Endothelial cell of umbilical vein (primary cell): ENCODE data around the gene SPDL1. TPM values are rescaled to one million over a fixed set of nuclear protein-coding genes. Genes with fewer than 3 reads are reported as not detected.

Experiments used
- BruUV-seq: library from RNA; stranded (reverse); fragments of 400-500 nt; replicated peaks from 2 replicates; lab custom pipeline; 2021; lab: Mats Ljungman, UMichigan
- CTCF ChIA-PET: fragments of 300-600, 350-600 bp; sonication (Branson Sonifier 250); formaldehyde crosslinking; loops from one replicate; lab custom pipeline; 2021; ENCODE audit warnings: antibody characterized with exemption, inconsistent platforms; lab: Charles Lee
- POLR2A ChIA-PET: fragments of 300-600, 350-600 bp; sonication (Branson Sonifier 250); formaldehyde crosslinking; loops from one replicate; lab custom pipeline; 2021; ENCODE audit warnings: antibody characterized with exemption, inconsistent platforms; lab: Charles Lee
- DNase-seq: peaks from one replicate; pipeline ENCODE4 v3.0.0-alpha.2; 2011; ENCODE audit warnings: low read depth, low spot score
- FAIRE-seq: peaks from 2 replicates; lab custom pipeline; 2011; peaks lifted over from hg19 to GRCh38; lab: Jason Lieb, UNC
- H2AFZ ChIP-seq: 2 replicates; pipeline ENCODE4 v1.6.0; 2012; ENCODE audit warnings: low read depth, low read length, control low read depth, inconsistent platforms
- H3K27ac ChIP-seq: 2 replicates; pipeline ENCODE4 v1.5.1; 2011; ENCODE audit warnings: low read depth, mild to moderate bottlenecking, control low read depth, low read length, moderate library complexity; ENCODE audit not compliant: insufficient read depth
- H3K27me3 ChIP-seq, 2 experiments: 2 replicates each; pipeline versions ENCODE4 v1.6.0 to v1.6.1; 2011; ENCODE audit warnings: low read length in 2 of 2, mixed read lengths in 1 of 2; ENCODE audit not compliant: control insufficient read depth in 2 of 2, insufficient read depth in 2 of 2
- H3K36me3 ChIP-seq, 2 experiments: 2 replicates in 1 of 2; 3 replicates in 1 of 2; pipeline ENCODE4 v1.5.1; 2011; ENCODE audit warnings: low read length in 2 of 2, mild to moderate bottlenecking in 1 of 2, moderate library complexity in 1 of 2; ENCODE audit not compliant: control insufficient read depth in 2 of 2, insufficient read depth in 2 of 2; ENCODE audit errors: extremely low read depth in 1 of 2
- H3K4me1 ChIP-seq: 3 replicates; pipeline ENCODE4 v1.5.1; 2011; ENCODE audit warnings: mild to moderate bottlenecking, low read length; ENCODE audit not compliant: control insufficient read depth, insufficient read depth; ENCODE audit errors: extremely low read depth
- H3K4me2 ChIP-seq: 2 replicates; pipeline ENCODE4 v1.6.1; 2011; ENCODE audit warnings: low read length, control low read depth, mixed read lengths; ENCODE audit not compliant: insufficient read depth
- H3K4me3 ChIP-seq, 3 experiments: fragments of 200-600 bp in 1 of 3; sonication (generic), shearing (Covaris generic) in 1 of 3; replicated peaks in 1 of 3; 2 replicates each; pipeline ENCODE4 v1.5.1; 2011 to 2016; ENCODE audit warnings: control low read depth in 3 of 3, low read length in 3 of 3, mild to moderate bottlenecking in 2 of 3, inconsistent platforms in 1 of 3, low read depth in 1 of 3, moderate library complexity in 1 of 3; ENCODE audit not compliant: insufficient read depth in 1 of 3
- H3K79me2 ChIP-seq: 2 replicates; pipeline ENCODE4 v1.6.0; 2012; ENCODE audit warnings: low read length, inconsistent platforms; ENCODE audit not compliant: control insufficient read depth, insufficient read depth
- H3K9ac ChIP-seq: replicated peaks from 2 replicates; pipeline ENCODE3; 2011; ENCODE audit warnings: low read length, control low read depth; ENCODE audit not compliant: insufficient read depth; ENCODE audit errors: extremely low read depth
- H3K9me1 ChIP-seq: replicated peaks from 3 replicates; pipeline ENCODE4 v1.6.0; 2011; ENCODE audit warnings: mild to moderate bottlenecking, low read length; ENCODE audit not compliant: control insufficient read depth, insufficient read depth; ENCODE audit errors: extremely low read depth
- H3K9me3 ChIP-seq: replicated peaks from 2 replicates; pipeline ENCODE4 v1.5.1; 2012; ENCODE audit warnings: low read length, inconsistent platforms; ENCODE audit not compliant: control insufficient read depth, insufficient read depth
- H4K20me1 ChIP-seq: replicated peaks from 2 replicates; pipeline ENCODE3; 2011; ENCODE audit warnings: mild to moderate bottlenecking, low read length; ENCODE audit not compliant: control insufficient read depth, insufficient read depth; ENCODE audit errors: extremely low read depth
- CTCF ChIP-seq, 2 donors: IDR thresholded peaks; 1 replicate in 1 of 2; 2 replicates in 1 of 2; pipeline ENCODE4 v1.5.1; 2011; ENCODE audit warnings: low read length in 2 of 2, mild to moderate bottlenecking in 2 of 2, moderate library complexity in 2 of 2, control low read depth in 1 of 2, inconsistent platforms in 1 of 2, low read depth in 1 of 2; ENCODE audit not compliant: insufficient read depth in 1 of 2; ENCODE audit errors: extremely low read depth in 1 of 2
- EZH2 ChIP-seq: IDR thresholded peaks from 2 replicates; pipeline ENCODE4 v1.6.1; 2012; ENCODE audit warnings: borderline replicate concordance, low read depth, mild to moderate bottlenecking, moderate library complexity, low read length, inconsistent platforms; ENCODE audit not compliant: severe bottlenecking
- FOS ChIP-seq: IDR thresholded peaks from 2 replicates; pipeline ENCODE4 v1.6.1; 2011; ENCODE audit warnings: mild to moderate bottlenecking, low read length, moderate library complexity, borderline replicate concordance; ENCODE audit not compliant: insufficient read depth
- GATA2 ChIP-seq: IDR thresholded peaks from 2 replicates; pipeline ENCODE4 v1.7.0; 2011; ENCODE audit warnings: low read depth, mild to moderate bottlenecking, moderate library complexity, mixed read lengths, low read length; ENCODE audit not compliant: insufficient read length, insufficient read depth
- JUN ChIP-seq: IDR thresholded peaks from 2 replicates; pipeline ENCODE4 v1.6.1; 2011; ENCODE audit warnings: borderline replicate concordance, low read depth; ENCODE audit not compliant: insufficient read length, insufficient read depth
- MAX ChIP-seq: IDR thresholded peaks from 2 replicates; pipeline ENCODE4 v1.6.1; 2011; ENCODE audit not compliant: insufficient read depth, insufficient read length
- MYC ChIP-seq: IDR thresholded peaks from one replicate; pipeline ENCODE4 v1.6.1; 2011; ENCODE audit warnings: mild to moderate bottlenecking, low read depth, low read length
- POLR2A ChIP-seq: IDR thresholded peaks from 2 replicates; pipeline ENCODE4 v1.6.1; 2012; ENCODE audit warnings: low read depth, mild to moderate bottlenecking, control low read depth, low read length
- POLR2AphosphoS5 ChIP-seq: IDR thresholded peaks from 2 replicates; pipeline ENCODE4 v1.6.1; 2012; ENCODE audit warnings: low read depth, mild to moderate bottlenecking, control low read depth, low read length, moderate library complexity; ENCODE audit not compliant: insufficient read depth
- dilution Hi-C: fragments of 300-500 bp; cut with MboI; formaldehyde crosslinking; loops from one replicate; pipeline ENCODE4 v1.15.0; 2019; ENCODE audit warnings: low sequenced_read_pairs; ENCODE audit not compliant: extremely low pct_ligation_motif_present
- intact Hi-C: fragments of 100-400 bp; cut with micrococcal nuclease; formaldehyde crosslinking; loops from one replicate; pipeline ENCODE4 v1.10.0; 2022
- polyA plus RNA-seq, 4 experiments: library from polyadenylated mRNA; depleted of rRNA in 3 of 4; stranded (reverse) in 3 of 4; unstranded in 1 of 4; fragments of >200 nt; gene quantifications; 2 replicates each; pipeline versions ENCODE4 v1.2.1 to v1.2.3, GENCODE V29; 2011 to 2012; ENCODE audit warnings: missing spikeins in 1 of 4
- total RNA-seq: library from RNA; stranded (reverse); gene quantifications from 2 replicates; pipeline ENCODE4 v1.2.3, GENCODE V29; 2021

Gene SPDL1
- total and polyA plus RNA-seq, 2 donors (not counting 3 experiments of a cell fraction or from before 2014, with no cell fraction given): 19.7 to 51.8 TPM

GRCh38 chr5:169544264-169544950 lies 39.2 kb upstream of the SPDL1 start:
- DNase-seq (no peak), FAIRE-seq (no peak)
- CTCF ChIA-PET: interaction anchor here (1.4 to 5.8 kb wide), 2 partner anchors 555 to 557 kb away, joined by 5 to 92 read pairs; no protein-coding TSS in a partner anchor
- Histone ChIP-seq H3K9me1 (no peaks in the 10 kb centered on the region), H3K4me3 (no peak overlapping the region), H3K27me3 (peaks cover 2 to 3% of the 10 kb centered on the region in 2 experiments), H3K9ac (no peak overlapping the region), H4K20me1 (no peaks in the 10 kb centered on the region), H3K4me1 (no peaks in the 10 kb centered on the region), H3K27ac (no peak overlapping the region), H3K79me2 (no peaks in the 10 kb centered on the region), H3K4me2 (no peak overlapping the region), H3K9me3 (no peaks in the 10 kb centered on the region), H2AFZ (no peak overlapping the region), H3K36me3 (no peaks in the 10 kb centered on the region)
- POLR2A ChIA-PET: no interaction called here
- BruUV-seq: no TSS peak
- TF ChIP-seq EZH2 (no peak), JUN (no peak), POLR2AphosphoS5 (no peak), POLR2A (no peak), GATA2 (no peak), CTCF (IDR thresholded peaks at IDR 0.05; ENCODE audit: extremely low read depth in 1 of 2, insufficient read depth in 1 of 2, low read depth in 1 of 2, low read length in 2 of 2) (no peak), FOS (no peak), MAX (no peak), MYC (no peak)
- intact Hi-C loops: no loop called here
- dilution Hi-C loops: no loop called here
